Tibial nerve (tissue), 4 donors: ENCODE results near the gene DDN. TPM values are rescaled to one million over a fixed set of nuclear protein-coding genes. Genes with fewer than 3 reads are reported as not detected.

Experiments used
- DNase-seq, 2 donors: peaks; one replicate each; pipeline ENCODE4 v3.0.0-alpha.2; 2019; ENCODE audit warnings: low spot score in 2 of 2
- H3K27ac ChIP-seq, 4 donors: fragments of 200-600 bp; sonication (generic) in 3 of 4; one replicate each; pipeline ENCODE4 v1.5.1; 2017 to 2019; ENCODE audit warnings: mild to moderate bottlenecking in 1 of 4
- H3K27me3 ChIP-seq, 2 donors: fragments of 200-600 bp; sonication (generic) in 1 of 2; one replicate each; pipeline versions ENCODE4 v1.5.1 to v1.6.0; 2017 to 2019
- H3K36me3 ChIP-seq, 3 donors: fragments of 200-600 bp; sonication (generic); one replicate each; pipeline ENCODE4 v1.5.1; 2018 to 2019
- H3K4me1 ChIP-seq, 4 donors: fragments of 200-600 bp; sonication (generic) in 3 of 4; one replicate each; pipeline ENCODE4 v1.5.1; 2017 to 2019
- H3K4me3 ChIP-seq, 4 donors: fragments of 200-600 bp; sonication (generic) in 3 of 4; one replicate each; pipeline ENCODE4 v1.5.1; 2017 to 2019; ENCODE audit warnings: mild to moderate bottlenecking in 1 of 4, moderate library complexity in 1 of 4
- H3K9me3 ChIP-seq, 4 donors: fragments of 200-600 bp; sonication (generic) in 3 of 4; one replicate each; pipeline ENCODE4 v1.5.1; 2017 to 2019
- CTCF ChIP-seq, 5 experiments: fragments of 200-600 bp in 3 of 5; fragments of 450-650 bp in 2 of 5; sonication (generic) in 3 of 5; IDR thresholded peaks; one replicate each; pipeline ENCODE4 v1.5.1; 2016 to 2019; ENCODE audit warnings: antibody characterized with exemption in 5 of 5, mild to moderate bottlenecking in 3 of 5, moderate library complexity in 2 of 5
- EP300 ChIP-seq, 2 donors: sonication (generic); formaldehyde crosslinking; IDR thresholded peaks; one replicate each; pipeline ENCODE4 v1.6.1; 2017; ENCODE audit warnings: antibody characterized with exemption in 2 of 2, mild to moderate bottlenecking in 1 of 2
- POLR2A ChIP-seq, 2 donors: fragments of 450-650 bp; IDR thresholded peaks; one replicate each; pipeline ENCODE4 v1.6.1; 2017; ENCODE audit warnings: antibody characterized with exemption in 2 of 2, mild to moderate bottlenecking in 2 of 2, moderate library complexity in 2 of 2
- whole genome bisulfite sequencing, 2 donors: methylation state at CpG; one replicate each; pipeline ENCODE4 v1.1.5; 2018; 5-methylcytosine and 5-hydroxymethylcytosine counted together
- total RNA-seq, 4 donors: library from RNA; depleted of rRNA; stranded (reverse); fragments of >200 nt; gene quantifications; one replicate each; pipeline ENCODE4 v1.1.0, GENCODE V29; 2016

Gene DDN
- total RNA-seq, 4 donors from 2014 or later: not detected

- peaks cover 0 to 59% (median 38%) of the 10 kb centered on the region in 4 donors for H3K4me1 ChIP-seq
- H3K27me3 ChIP-seq: peaks cover 2 to 97% of the 10 kb centered on the region in 2 donors
- no peak overlapping the region for H3K27ac ChIP-seq
- 17 to 29% methylated on average over 22 to 32 of the region's 50 CpGs for WGBS, 2 donors
- peak in 1 of 2 donors; percentile 52 for DNase-seq
- H3K9me3 ChIP-seq: no peaks in the 10 kb centered on the region
- H3K36me3 ChIP-seq: no peaks in the 10 kb centered on the region
- H3K4me3 ChIP-seq: peak overlapping the region in 3 of 4 donors; percentile 4 to 40 (median 35)
- TF ChIP-seq EP300 (IDR thresholded peaks at IDR 0.05) (no peak), CTCF (IDR thresholded peaks at IDR 0.05) (peak; percentile 67 to 87 (median 77))
Observed at GRCh38 chr12:48977290-48978281, 21.6 kb downstream of the DDN start.

- H3K4me1 ChIP-seq: peaks cover 0 to 69% (median 31%) of the 10 kb centered on the region in 4 donors
- no peak overlapping the region for H3K4me3 ChIP-seq
- peak overlapping the region in 1 of 4 donors; percentile 56 for H3K27ac ChIP-seq
Observed at GRCh38 chr12:48973941-48974673, 25.1 kb downstream of the DDN start.

DNA sequence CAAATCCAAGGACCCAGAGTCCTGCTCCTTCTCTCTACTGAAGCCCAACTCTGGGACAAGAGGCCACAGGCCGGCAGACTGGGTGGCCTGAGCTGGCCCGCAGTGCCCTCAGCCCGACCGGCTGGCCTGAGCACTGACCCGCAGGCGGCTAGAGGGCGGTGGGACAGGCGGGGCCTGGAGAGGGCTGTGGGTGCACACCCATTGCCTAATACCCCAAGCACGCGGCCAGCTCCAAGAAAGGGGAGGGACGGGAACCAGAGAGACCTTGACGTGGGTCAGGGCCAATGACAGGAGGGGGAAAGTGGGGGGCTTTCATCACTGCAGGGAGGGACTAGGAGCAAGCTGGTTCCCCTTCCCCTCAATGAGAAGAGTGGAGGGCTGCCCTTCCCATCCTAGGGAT lies 25.6 kb downstream of the DDN start:
- peak; percentile 64 to 75 for DNase-seq
- WGBS, 2 donors: 5 to 9% methylated on average over 11 to 12 of the region's 12 CpGs

More at GRCh38 chr12:48973941-48974673, 25.1 kb downstream of the DDN start:
- 25 to 33% methylated on average over 18 to 19 of the region's 19 CpGs for WGBS, 2 donors
- H3K9me3 ChIP-seq: no peaks in the 10 kb centered on the region
- H3K36me3 ChIP-seq: no peaks in the 10 kb centered on the region
- H3K27me3 ChIP-seq: peaks cover 2 to 97% of the 10 kb centered on the region in 2 donors
- peak; percentile 68 to 74 for DNase-seq
- TF ChIP-seq POLR2A (IDR thresholded peaks at IDR 0.05) (no peak), CTCF (IDR thresholded peaks at IDR 0.05) (peak; percentile 43 to 63 (median 47))

DNA sequence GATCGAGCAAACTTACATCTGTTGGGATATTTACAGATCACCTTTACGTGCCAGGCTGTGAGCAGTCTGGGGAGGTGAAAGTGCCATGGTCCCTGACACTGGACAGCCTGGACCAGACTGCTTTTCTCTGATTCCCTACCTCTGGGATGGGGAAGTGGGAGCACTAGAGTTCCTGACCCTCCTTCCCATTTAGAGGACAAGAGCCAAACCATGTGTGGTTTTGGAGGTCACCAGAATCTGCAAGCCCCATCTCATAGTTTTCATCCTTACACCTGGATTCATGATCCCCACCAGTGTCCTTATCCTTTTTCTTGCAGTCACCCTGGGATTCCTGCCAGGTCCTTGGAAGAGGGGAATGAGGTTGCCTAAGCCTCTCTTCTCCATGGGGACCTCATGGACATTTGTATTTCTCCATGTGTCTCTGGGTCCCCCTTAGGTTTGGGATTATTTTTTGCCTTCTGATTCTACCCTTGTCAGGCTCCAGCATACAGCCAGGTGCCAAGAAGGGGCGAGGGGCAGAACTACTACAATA lies 26.2 kb downstream of the DDN start:
- peaks cover under 1 to 89% of the 10 kb centered on the region in 2 donors for H3K27me3 ChIP-seq
- no peaks in the 10 kb centered on the region for H3K9me3 ChIP-seq
- TF ChIP-seq POLR2A (IDR thresholded peaks at IDR 0.05) (no peak), EP300 (IDR thresholded peaks at IDR 0.05) (no peak)
- no peaks in the 10 kb centered on the region for H3K36me3 ChIP-seq
- peak overlapping the region in 1 of 4 donors; percentile 56 for H3K27ac ChIP-seq
- 46 to 64% methylated on average over 3 of the region's 3 CpGs for WGBS, 2 donors
- H3K4me1 ChIP-seq: peaks cover 0 to 60% (median 20%) of the 10 kb centered on the region in 4 donors
- peak in 1 of 2 donors; percentile 77 for DNase-seq
- no peak overlapping the region for H3K4me3 ChIP-seq

More for the DNA sequence above, 25.6 kb downstream of the DDN start:
- H3K4me3 ChIP-seq: no peak overlapping the region
- H3K27ac ChIP-seq: peak overlapping the region in 1 of 4 donors; percentile 56
- H3K9me3 ChIP-seq: no peaks in the 10 kb centered on the region
- H3K36me3 ChIP-seq: no peaks in the 10 kb centered on the region
- H3K27me3 ChIP-seq: peaks cover 2 to 94% of the 10 kb centered on the region in 2 donors
- no peak for TF ChIP-seq POLR2A (IDR thresholded peaks at IDR 0.05)
- TF ChIP-seq CTCF (IDR thresholded peaks at IDR 0.05): no peak
- TF ChIP-seq EP300 (IDR thresholded peaks at IDR 0.05): peak in 1 of 2 donors; percentile 29
- peaks cover 0 to 65% (median 25%) of the 10 kb centered on the region in 4 donors for H3K4me1 ChIP-seq

GRCh38 chr12:48972213-48972951 lies 26.8 kb downstream of the DDN start:
- no peak overlapping the region for H3K4me3 ChIP-seq
- no peaks in the 10 kb centered on the region for H3K36me3 ChIP-seq
- TF ChIP-seq EP300 (IDR thresholded peaks at IDR 0.05): no peak
- no peak for TF ChIP-seq POLR2A (IDR thresholded peaks at IDR 0.05)
- TF ChIP-seq CTCF (IDR thresholded peaks at IDR 0.05): no peak
- peaks cover 0 to 82% of the 10 kb centered on the region in 2 donors for H3K27me3 ChIP-seq
- WGBS, 2 donors: 56% methylated on average over 19 to 22 of the region's 23 CpGs
- peaks cover 0 to 55% (median 19%) of the 10 kb centered on the region in 4 donors for H3K4me1 ChIP-seq
- DNase-seq: no peak
- no peaks in the 10 kb centered on the region for H3K9me3 ChIP-seq
- H3K27ac ChIP-seq: no peak overlapping the region
